ENCODE data around the gene LARGE1.

DNA sequence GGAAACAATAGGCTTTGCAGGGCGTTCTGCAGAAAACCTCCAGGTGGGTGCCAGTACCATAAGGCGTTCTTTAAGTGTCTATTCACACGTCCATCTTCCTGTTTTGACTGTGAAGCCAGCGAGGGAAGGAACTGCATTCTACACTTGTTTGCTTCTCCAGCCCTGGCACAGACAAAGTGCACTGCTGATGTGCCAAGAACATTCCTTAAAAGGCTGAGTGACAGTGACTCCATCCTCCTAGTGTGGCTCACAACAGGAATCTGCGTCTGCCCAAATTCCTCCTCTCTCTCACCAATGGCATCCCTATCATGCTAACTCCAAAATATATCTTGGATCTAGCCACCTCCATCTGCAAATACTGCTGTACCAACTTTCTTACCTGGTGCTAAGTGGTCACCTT, 454.7 kb downstream of the LARGE1 start:
- TF ChIP-seq, protein P1, sequence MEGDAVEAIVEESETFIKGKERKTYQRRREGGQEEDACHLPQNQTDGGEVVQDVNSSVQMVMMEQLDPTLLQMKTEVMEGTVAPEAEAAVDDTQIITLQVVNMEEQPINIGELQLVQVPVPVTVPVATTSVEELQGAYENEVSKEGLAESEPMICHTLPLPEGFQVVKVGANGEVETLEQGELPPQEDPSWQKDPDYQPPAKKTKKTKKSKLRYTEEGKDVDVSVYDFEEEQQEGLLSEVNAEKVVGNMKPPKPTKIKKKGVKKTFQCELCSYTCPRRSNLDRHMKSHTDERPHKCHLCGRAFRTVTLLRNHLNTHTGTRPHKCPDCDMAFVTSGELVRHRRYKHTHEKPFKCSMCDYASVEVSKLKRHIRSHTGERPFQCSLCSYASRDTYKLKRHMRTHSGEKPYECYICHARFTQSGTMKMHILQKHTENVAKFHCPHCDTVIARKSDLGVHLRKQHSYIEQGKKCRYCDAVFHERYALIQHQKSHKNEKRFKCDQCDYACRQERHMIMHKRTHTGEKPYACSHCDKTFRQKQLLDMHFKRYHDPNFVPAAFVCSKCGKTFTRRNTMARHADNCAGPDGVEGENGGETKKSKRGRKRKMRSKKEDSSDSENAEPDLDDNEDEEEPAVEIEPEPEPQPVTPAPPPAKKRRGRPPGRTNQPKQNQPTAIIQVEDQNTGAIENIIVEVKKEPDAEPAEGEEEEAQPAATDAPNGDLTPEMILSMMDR (IDR thresholded peaks at IDR 0.05) = no peak
- TF ChIP-seq, protein P2, sequence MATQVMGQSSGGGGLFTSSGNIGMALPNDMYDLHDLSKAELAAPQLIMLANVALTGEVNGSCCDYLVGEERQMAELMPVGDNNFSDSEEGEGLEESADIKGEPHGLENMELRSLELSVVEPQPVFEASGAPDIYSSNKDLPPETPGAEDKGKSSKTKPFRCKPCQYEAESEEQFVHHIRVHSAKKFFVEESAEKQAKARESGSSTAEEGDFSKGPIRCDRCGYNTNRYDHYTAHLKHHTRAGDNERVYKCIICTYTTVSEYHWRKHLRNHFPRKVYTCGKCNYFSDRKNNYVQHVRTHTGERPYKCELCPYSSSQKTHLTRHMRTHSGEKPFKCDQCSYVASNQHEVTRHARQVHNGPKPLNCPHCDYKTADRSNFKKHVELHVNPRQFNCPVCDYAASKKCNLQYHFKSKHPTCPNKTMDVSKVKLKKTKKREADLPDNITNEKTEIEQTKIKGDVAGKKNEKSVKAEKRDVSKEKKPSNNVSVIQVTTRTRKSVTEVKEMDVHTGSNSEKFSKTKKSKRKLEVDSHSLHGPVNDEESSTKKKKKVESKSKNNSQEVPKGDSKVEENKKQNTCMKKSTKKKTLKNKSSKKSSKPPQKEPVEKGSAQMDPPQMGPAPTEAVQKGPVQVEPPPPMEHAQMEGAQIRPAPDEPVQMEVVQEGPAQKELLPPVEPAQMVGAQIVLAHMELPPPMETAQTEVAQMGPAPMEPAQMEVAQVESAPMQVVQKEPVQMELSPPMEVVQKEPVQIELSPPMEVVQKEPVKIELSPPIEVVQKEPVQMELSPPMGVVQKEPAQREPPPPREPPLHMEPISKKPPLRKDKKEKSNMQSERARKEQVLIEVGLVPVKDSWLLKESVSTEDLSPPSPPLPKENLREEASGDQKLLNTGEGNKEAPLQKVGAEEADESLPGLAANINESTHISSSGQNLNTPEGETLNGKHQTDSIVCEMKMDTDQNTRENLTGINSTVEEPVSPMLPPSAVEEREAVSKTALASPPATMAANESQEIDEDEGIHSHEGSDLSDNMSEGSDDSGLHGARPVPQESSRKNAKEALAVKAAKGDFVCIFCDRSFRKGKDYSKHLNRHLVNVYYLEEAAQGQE (IDR thresholded peaks at IDR 0.05; ENCODE audit: insufficient read depth in 1 of 2, low read depth in 2 of 2, low read length in 1 of 2) = no peak
- TF ChIP-seq SIN3A (IDR thresholded peaks at IDR 0.05; ENCODE audit: borderline replicate concordance, insufficient read depth, low read depth, low read length) (no peak), POLR2AphosphoS5 (IDR thresholded peaks at IDR 0.05; ENCODE audit: low read depth, low read length) (no peak)

Measured in Panc1 (cell line).